HL-60 (cell line): Measurements from ENCODE around the gene LHX2.

Experiments used
- DNase-seq, 2 experiments: peaks; one replicate each; pipeline ENCODE4 v3.0.0-alpha.2; 2010 to 2020; ENCODE audit warnings: low read depth in 1 of 2, low spot score in 1 of 2
- H3K27ac ChIP-seq: fragments of 250-450 bp; sonication (Bioruptor Pico); replicated peaks from 2 replicates; pipeline ENCODE4 v1.5.1; 2020; ENCODE audit warnings: mild to moderate bottlenecking, moderate library complexity
- H3K27me3 ChIP-seq: fragments of 250-450 bp; sonication (Bioruptor Pico); 2 replicates; pipeline ENCODE4 v1.5.1; 2021; ENCODE audit warnings: mild to moderate bottlenecking, moderate library complexity; ENCODE audit not compliant: insufficient read depth, poor library complexity, severe bottlenecking
- H3K4me3 ChIP-seq: replicated peaks from 2 replicates; pipeline ENCODE4 v1.5.1; 2011; ENCODE audit warnings: mild to moderate bottlenecking, control low read depth, low read length; ENCODE audit not compliant: insufficient read depth
- GABPA ChIP-seq: IDR thresholded peaks from 2 replicates; pipeline ENCODE4 v1.6.1; 2012; ENCODE audit warnings: low read depth
- POLR2AphosphoS5 ChIP-seq: IDR thresholded peaks from 2 replicates; pipeline ENCODE4 v1.6.1; 2012; ENCODE audit warnings: low read depth
- SPI1 ChIP-seq: IDR thresholded peaks from 2 replicates; pipeline ENCODE4 v1.6.1; 2012; ENCODE audit warnings: low read depth, mild to moderate bottlenecking, borderline replicate concordance
- TF ChIP-seq, protein P1 (sequence below): IDR thresholded peaks from one replicate; pipeline ENCODE4 v1.5.1; 2011; ENCODE audit warnings: low read length, control low read depth, inconsistent platforms; ENCODE audit not compliant: insufficient read depth
- TF ChIP-seq, protein P2 (sequence below): IDR thresholded peaks from 2 replicates; pipeline ENCODE4 v1.6.1; 2012; ENCODE audit warnings: low read depth; ENCODE audit not compliant: insufficient replicate concordance

Gene LHX2

GRCh38 chr9:124004593-124004992, 7.0 kb upstream of the LHX2 start:
- TF ChIP-seq, protein P1, sequence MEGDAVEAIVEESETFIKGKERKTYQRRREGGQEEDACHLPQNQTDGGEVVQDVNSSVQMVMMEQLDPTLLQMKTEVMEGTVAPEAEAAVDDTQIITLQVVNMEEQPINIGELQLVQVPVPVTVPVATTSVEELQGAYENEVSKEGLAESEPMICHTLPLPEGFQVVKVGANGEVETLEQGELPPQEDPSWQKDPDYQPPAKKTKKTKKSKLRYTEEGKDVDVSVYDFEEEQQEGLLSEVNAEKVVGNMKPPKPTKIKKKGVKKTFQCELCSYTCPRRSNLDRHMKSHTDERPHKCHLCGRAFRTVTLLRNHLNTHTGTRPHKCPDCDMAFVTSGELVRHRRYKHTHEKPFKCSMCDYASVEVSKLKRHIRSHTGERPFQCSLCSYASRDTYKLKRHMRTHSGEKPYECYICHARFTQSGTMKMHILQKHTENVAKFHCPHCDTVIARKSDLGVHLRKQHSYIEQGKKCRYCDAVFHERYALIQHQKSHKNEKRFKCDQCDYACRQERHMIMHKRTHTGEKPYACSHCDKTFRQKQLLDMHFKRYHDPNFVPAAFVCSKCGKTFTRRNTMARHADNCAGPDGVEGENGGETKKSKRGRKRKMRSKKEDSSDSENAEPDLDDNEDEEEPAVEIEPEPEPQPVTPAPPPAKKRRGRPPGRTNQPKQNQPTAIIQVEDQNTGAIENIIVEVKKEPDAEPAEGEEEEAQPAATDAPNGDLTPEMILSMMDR: no peak
- TF ChIP-seq SPI1 (no peak), POLR2AphosphoS5 (no peak)
- TF ChIP-seq, protein P2, sequence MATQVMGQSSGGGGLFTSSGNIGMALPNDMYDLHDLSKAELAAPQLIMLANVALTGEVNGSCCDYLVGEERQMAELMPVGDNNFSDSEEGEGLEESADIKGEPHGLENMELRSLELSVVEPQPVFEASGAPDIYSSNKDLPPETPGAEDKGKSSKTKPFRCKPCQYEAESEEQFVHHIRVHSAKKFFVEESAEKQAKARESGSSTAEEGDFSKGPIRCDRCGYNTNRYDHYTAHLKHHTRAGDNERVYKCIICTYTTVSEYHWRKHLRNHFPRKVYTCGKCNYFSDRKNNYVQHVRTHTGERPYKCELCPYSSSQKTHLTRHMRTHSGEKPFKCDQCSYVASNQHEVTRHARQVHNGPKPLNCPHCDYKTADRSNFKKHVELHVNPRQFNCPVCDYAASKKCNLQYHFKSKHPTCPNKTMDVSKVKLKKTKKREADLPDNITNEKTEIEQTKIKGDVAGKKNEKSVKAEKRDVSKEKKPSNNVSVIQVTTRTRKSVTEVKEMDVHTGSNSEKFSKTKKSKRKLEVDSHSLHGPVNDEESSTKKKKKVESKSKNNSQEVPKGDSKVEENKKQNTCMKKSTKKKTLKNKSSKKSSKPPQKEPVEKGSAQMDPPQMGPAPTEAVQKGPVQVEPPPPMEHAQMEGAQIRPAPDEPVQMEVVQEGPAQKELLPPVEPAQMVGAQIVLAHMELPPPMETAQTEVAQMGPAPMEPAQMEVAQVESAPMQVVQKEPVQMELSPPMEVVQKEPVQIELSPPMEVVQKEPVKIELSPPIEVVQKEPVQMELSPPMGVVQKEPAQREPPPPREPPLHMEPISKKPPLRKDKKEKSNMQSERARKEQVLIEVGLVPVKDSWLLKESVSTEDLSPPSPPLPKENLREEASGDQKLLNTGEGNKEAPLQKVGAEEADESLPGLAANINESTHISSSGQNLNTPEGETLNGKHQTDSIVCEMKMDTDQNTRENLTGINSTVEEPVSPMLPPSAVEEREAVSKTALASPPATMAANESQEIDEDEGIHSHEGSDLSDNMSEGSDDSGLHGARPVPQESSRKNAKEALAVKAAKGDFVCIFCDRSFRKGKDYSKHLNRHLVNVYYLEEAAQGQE: no peak
- DNase-seq: no peak
- H3K27me3 ChIP-seq: peaks cover 90% of the 10 kb centered on the region
- H3K27ac ChIP-seq: no peak overlapping the region
- H3K4me3 ChIP-seq: no peak overlapping the region

DNA sequence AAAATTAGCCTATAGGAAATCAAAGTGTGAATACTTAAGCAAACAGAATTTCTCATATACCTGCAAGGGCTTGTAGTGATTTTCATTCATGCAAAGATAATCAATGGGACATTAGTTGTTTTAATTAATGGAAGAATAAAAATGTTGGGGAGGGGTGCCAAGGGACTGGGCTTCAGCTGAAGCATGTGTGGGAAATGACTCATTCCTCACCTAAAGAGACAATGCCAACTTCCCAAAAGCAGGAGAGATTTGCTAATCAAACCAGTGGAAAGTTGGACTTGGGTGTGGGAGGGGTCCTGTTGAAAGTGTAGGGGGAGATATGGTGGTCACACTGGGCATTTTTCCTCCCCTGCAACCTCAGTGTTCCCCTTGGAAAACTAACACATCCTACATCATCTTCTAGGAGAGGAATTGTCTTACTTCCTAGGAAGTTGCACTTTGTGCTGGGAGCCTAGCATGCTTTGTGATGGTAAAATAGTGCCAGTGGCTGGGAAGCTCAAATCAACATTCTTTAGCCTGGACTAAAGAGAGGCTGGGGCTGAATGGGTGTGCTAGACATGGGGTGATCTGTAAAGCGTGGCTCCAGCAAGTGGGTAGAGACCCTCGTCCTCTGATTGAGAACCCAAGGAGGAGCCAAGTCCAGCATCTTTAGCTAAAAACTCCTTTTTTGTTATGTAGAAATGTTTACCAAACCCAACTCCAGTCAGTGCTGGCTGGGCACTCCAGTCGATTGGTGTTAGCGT, 6.4 kb upstream of the LHX2 start:
- Histone ChIP-seq H3K27me3 (peaks cover 95% of the 10 kb centered on the region), H3K27ac (no peak overlapping the region), H3K4me3 (no peak overlapping the region)
- TF ChIP-seq SPI1 (no peak), GABPA (no peak), POLR2AphosphoS5 (no peak)
- TF ChIP-seq, protein P1: no peak
- TF ChIP-seq, protein P2: no peak
- DNase-seq: no peak

DNA sequence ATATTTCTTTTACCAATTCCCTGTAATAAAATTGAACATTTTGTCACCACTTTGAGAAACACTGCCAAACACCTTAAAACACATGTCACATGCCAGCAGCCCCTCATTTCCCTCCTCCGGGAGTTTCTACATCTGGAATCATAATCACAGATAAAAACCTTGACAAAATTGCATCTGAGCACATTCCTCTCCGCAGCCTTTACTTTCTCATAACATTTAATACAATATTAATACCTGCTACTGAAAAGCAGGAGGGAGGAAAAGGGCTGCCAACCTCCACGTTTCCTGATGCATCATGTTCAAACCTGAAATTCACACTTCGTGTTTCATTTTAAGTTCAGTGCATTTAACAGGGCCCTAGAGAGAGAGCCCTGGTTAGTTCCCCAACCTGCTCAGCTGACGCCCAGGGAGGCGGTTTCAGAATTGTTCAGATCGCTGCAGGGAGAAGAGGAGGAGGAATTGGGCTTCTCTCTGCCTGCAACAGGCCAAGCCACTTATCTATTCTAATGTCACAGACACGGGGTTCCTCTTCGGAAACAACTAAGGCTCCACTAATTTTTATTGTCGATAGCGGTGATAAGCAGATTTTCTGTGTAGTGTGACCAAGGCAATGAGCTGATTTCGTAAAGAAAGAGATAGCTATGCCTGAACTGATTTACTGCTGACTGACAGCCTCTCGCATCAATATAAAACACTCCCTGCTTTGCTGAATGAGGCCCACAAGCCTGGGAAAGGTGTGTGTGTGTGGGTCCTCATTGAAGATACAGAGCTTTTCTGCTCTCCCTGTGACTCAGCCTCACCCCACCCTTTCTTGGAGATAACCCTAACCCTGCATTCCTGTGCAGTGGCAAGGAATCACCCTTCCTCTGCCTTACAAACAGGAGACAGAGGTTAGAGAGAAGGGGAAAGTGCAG, 4.9 kb upstream of the LHX2 start:
- Histone ChIP-seq H3K27me3 (peaks cover 91% of the 10 kb centered on the region), H3K27ac (no peak overlapping the region), H3K4me3 (no peak overlapping the region)
- peak in 1 of 2 experiments; percentile 36 for DNase-seq
- TF ChIP-seq, protein P2: no peak
- TF ChIP-seq SPI1: no peak
- TF ChIP-seq GABPA: no peak
- TF ChIP-seq, protein P1: no peak
- TF ChIP-seq POLR2AphosphoS5: no peak
